NCI-H345 treated with DMSO at 0.1 percent for 48 hours (cell line): ENCODE measurements around the gene SYNPO2.
"Not testable (repeated sequence)": the region's sequence is repeated elsewhere in the genome, so short reads cannot be mapped to it uniquely, and the experiment has no call there.

Experiments
- DNase-seq: peaks from one replicate; lab custom pipeline; 2025; ENCODE audit not compliant: unreplicated experiment; lab: John Stamatoyannopoulos, UW

The SYNPO2 gene

GRCh38 chr4:118999919-119000318 is 111.3 kb downstream of the SYNPO2 start:
- no peak for DNase-seq

- no peak for DNase-seq
These were observed 111.7 kb downstream of the SYNPO2 start for GRCh38 chr4:119000400-119000799.

- no peak for DNase-seq
These were observed 113.8 kb downstream of the SYNPO2 start for GRCh38 chr4:119002476-119002875.

- DNase-seq: not testable (repeated sequence)
These were observed 114.3 kb downstream of the SYNPO2 start for GRCh38 chr4:119003001-119003400.

GRCh38 chr4:119005928-119006460 is 117.3 kb downstream of the SYNPO2 start:
- no peak for DNase-seq

- DNase-seq: no peak
These were observed 120.1 kb downstream of the SYNPO2 start for GRCh38 chr4:119008761-119009160.

- DNase-seq: not testable (repeated sequence)
These were observed 121.6 kb downstream of the SYNPO2 start for GRCh38 chr4:119010221-119010620.

GRCh38 chr4:119010909-119011606 is 122.4 kb downstream of the SYNPO2 start:
- DNase-seq: no peak

- no peak for DNase-seq
These were observed 122.9 kb downstream of the SYNPO2 start for GRCh38 chr4:119011607-119011988.

GRCh38 chr4:119014658-119015057 is 126.0 kb downstream of the SYNPO2 start:
- no peak for DNase-seq

- no peak for DNase-seq
These were observed 128.0 kb downstream of the SYNPO2 start for GRCh38 chr4:119016636-119017035.

GRCh38 chr4:119017636-119018035 is 129.0 kb downstream of the SYNPO2 start:
- DNase-seq: no peak

GRCh38 chr4:119020158-119020557 is 131.5 kb downstream of the SYNPO2 start:
- no peak for DNase-seq

GRCh38 chr4:119022520-119022919 is 133.9 kb downstream of the SYNPO2 start:
- not testable (repeated sequence) for DNase-seq

GRCh38 chr4:119024102-119024501 is 135.4 kb downstream of the SYNPO2 start:
- DNase-seq: no peak

- no peak for DNase-seq
These were observed 136.8 kb downstream of the SYNPO2 start for GRCh38 chr4:119025420-119025819.

- no peak for DNase-seq
These were observed 137.4 kb downstream of the SYNPO2 start for GRCh38 chr4:119025916-119026661.

GRCh38 chr4:119026662-119027444 is 138.2 kb downstream of the SYNPO2 start:
- no peak for DNase-seq

GRCh38 chr4:119027811-119028210 is 139.2 kb downstream of the SYNPO2 start:
- no peak for DNase-seq

GRCh38 chr4:119028296-119028695 is 139.6 kb downstream of the SYNPO2 start:
- DNase-seq: no peak

- DNase-seq: no peak
These were observed 141.3 kb downstream of the SYNPO2 start for GRCh38 chr4:119029847-119030535.
